Activated CD4-positive, alpha-beta T cell treated with anti-CD3 and anti-CD28 coated beads, Interleukin-2, amount 50 U/mL, for 4 hours (primary cell): ENCODE results near the gene ZIC4.

Experiments
- DNase-seq, 2 experiments: peaks; one replicate each; pipeline ENCODE4 v3.0.0-alpha.2; 2020

The ZIC4 gene

DNA sequence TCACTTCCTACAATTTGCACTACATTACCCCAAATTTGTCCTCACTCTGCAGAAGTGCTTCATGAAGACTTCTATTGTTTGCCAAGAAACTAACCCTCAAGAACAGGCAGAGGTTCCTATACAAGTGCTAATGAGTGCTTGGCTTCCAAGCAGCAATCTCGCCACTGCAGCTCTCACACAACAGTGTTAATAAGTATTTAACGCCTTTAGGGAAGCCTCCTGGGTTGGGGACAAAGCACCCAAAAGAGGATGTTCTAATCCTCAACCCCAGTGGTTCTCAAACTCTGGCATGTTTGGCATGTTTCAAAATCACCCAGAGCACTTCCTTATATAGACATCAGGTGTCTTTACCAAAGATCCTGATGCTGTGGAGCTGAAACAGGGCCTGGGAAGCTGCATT is 64.6 kb downstream of the ZIC4 start:
- DNase-seq, result no peak

GRCh38 chr3:147336543-147337278 is 69.6 kb downstream of the ZIC4 start:
- DNase-seq, result no peak
